GM12873 (cell line): Measurements from ENCODE around the gene DNAJB5.

Experiments
- TF ChIP-seq, protein P1 (sequence below): IDR thresholded peaks from 2 replicates; pipeline ENCODE4 v1.5.1; 2012; ENCODE audit warnings: low read depth, mild to moderate bottlenecking, moderate library complexity, low read length, control low read depth; ENCODE audit not compliant: insufficient read depth; ENCODE audit errors: missing control alignments

The DNAJB5 gene

DNA sequence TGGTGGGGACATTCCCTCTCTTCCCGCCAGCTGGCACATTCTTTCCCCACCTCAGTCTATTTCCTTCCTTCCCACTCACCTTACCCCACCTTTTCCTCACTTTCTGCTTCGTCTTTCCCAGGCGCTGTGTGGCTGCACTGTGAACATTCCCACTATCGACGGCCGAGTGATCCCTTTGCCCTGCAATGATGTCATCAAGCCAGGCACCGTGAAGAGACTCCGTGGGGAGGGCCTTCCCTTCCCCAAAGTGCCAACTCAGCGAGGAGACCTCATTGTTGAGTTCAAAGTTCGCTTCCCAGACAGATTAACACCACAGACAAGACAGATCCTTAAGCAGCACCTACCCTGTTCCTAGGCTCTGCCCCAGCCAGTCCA is 7.3 kb downstream of the DNAJB5 start:
- TF ChIP-seq, protein P1, sequence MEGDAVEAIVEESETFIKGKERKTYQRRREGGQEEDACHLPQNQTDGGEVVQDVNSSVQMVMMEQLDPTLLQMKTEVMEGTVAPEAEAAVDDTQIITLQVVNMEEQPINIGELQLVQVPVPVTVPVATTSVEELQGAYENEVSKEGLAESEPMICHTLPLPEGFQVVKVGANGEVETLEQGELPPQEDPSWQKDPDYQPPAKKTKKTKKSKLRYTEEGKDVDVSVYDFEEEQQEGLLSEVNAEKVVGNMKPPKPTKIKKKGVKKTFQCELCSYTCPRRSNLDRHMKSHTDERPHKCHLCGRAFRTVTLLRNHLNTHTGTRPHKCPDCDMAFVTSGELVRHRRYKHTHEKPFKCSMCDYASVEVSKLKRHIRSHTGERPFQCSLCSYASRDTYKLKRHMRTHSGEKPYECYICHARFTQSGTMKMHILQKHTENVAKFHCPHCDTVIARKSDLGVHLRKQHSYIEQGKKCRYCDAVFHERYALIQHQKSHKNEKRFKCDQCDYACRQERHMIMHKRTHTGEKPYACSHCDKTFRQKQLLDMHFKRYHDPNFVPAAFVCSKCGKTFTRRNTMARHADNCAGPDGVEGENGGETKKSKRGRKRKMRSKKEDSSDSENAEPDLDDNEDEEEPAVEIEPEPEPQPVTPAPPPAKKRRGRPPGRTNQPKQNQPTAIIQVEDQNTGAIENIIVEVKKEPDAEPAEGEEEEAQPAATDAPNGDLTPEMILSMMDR, result no peak

DNA sequence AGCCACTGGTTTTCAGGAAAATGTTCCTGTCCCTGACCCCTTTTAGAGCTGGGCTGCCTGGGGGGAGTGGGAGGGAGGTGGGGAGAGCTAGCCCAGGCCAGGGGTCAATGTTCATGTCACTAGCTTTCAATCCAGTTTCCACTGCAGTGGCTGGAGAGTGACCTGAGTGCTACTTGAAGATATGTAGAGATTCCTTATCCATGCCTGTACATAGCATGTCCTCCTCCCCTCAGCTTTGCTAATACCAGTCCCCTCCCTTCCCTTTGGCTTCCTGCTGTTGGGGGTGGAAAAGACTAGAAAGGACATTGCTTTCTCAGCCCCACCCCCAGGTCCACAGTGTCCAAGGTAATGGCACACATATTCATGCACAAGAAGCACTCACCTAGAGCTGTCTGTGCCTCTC is 7.8 kb downstream of the DNAJB5 start:
- TF ChIP-seq, protein P1, result no peak

DNA sequence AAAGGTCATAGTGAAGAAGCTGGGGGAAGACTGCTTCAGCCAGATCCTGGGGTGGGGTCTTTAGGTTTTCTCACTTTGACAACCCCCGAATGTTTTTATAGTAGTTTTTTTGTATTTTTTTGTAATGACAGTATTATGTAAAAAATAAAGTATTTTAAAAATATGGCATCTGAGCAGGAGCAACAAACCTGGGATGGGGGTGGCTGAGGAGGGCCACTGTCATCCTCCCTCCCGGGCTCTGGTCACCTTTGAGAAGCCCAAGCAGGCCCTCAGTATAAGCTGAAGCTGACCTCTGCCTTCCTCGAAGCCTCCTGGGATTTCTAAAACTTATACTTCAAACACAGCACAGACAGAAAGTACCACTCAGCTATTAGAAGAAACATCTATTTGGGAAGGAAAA is 8.7 kb downstream of the DNAJB5 start:
- TF ChIP-seq, protein P1, result no peak

DNA sequence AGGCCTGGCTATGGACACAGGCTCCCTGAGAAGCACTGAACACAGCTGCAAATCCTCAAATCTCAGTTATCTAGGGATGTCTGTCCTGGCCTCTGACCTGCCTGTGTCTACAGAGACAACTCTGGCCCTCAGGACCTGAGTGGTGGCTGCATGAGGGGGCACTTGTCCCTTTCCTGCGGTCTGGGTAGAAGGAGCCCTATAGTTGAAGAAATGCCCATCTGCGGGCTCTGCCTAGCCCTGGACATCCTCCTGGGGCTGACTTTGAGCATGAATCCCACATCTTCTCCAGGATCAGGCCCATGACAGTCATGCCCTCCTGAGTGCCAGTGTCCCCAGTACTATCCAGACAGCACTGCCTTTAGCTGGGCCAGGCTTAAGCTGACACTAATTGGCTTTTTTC is 10.0 kb downstream of the DNAJB5 start:
- TF ChIP-seq, protein P1, result no peak

DNA sequence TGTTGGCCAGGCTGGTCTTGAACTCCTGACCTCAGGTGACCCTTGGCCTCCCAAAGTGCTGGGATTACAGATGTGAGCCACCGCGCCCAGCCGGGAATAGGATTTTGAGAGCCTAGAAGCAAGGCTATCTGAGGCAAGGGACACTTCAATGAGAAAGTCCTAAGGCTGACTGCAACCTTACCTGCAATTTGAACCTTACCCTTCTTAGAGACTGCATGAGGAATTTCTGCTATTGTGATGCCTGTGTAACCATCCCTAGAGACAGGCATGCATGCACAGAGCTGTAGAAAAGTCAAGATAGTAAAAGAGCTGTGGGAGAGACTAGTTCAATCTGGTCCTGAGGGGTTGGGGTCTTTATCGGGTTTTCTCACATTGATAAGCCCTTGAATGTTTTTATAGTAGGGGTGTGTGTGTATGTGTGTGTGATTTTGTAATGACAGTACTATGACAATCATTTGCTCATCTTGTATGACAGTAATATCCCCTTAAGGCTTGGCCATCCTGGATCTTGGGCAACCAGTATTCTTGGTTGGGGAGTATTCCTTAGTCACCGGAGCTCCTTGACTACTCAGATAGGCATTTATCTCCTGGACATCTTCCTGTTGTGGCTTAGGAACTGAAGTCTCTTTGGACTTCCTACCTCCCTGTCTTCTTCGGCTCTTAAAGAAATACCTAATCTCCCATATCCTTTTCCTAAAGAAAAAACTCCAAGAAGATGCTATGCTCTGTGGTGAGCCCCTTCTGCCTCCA is 11.2 kb downstream of the DNAJB5 start:
- TF ChIP-seq, protein P1, result no peak

DNA sequence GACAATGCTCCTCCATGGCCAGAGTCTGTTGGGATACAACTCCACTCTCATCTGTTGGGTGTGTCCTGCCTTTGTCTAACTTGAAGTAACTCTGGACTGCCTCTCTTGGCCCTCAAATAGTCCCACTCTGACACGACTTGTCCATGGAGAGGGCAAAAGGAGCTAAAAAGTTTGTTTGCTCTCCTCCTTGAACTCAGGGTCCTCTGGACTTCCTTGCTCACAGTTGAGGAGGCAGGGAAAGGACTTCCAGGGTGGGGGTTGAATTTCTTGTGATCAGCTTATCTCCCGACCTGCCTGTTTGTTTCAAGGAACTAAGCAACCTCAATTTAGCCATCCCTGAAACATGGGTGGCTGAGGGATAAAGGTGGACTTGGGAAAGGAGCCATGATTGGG is 11.7 kb downstream of the DNAJB5 start:
- TF ChIP-seq, protein P1, result no peak

DNA sequence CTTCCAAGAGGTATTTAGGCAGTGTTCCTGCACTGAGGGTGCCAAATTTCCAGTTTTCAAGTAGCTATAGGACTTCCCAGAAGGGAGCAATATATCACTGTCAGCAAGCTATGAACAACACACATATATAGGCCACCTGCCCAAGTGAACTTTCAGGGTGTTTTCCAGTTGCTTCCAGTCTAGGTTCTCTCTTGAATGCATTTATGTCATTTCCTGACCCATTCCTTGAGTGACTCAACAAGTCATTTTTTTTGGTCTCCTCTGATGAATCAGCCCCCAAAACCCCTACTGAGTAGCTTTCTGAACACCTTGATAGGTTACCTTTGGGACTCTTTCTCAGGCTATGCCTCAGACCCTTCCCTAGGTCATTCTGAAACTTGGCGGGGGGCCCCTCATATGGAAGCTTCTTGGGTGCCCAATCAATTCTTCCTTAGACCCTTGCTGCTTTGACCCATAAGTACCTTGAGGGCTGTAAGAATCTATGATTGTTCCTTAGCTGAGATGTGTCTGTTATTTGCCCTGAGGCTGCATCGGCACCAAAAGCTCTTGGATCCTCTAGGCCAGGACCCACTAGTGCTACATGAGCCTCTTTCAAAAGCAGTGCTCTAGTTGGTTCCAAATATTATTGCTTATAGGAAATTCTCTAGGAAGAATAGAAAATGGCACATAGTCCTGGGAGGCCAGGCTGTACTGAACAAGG is 12.4 kb downstream of the DNAJB5 start:
- TF ChIP-seq, protein P1, result no peak
